HEK293 (cell line): ENCODE data around the gene PLXND1.

Source experiments
- CTCF ChIA-PET: fragments of 350-600 bp; formaldehyde crosslinking; extraction: SDS; loops from one replicate; lab custom pipeline; 2021; ENCODE audit warnings: antibody characterized with exemption; lab: Yijun Ruan, JAX
- POLR2A ChIA-PET: fragments of 300-600 bp; formaldehyde crosslinking; extraction: SDS; loops from one replicate; lab custom pipeline; 2020; ENCODE audit warnings: antibody characterized with exemption, inconsistent platforms; lab: Yijun Ruan, JAX
- H3K27ac ChIP-seq: fragments of 200-500 bp; sonication (Bioruptor generic); 2 replicates; pipeline ENCODE4 v1.5.1; 2014; ENCODE audit warnings: low read depth, low read length, control low read depth, inconsistent platforms; ENCODE audit errors: extremely low read depth
- H3K36me3 ChIP-seq, 2 experiments: fragments of 200-500 bp in 1 of 2; sonication (Bioruptor generic) in 1 of 2; 1 replicate in 1 of 2; 2 replicates in 1 of 2; pipeline ENCODE4 v1.5.1; 2014 to 2017; ENCODE audit warnings: inconsistent platforms in 2 of 2, low read length in 2 of 2; ENCODE audit not compliant: control insufficient read depth in 2 of 2, insufficient read depth in 1 of 2
- H3K4me1 ChIP-seq: fragments of 200-500 bp; sonication (Bioruptor generic); 2 replicates; pipeline ENCODE4 v1.5.1; 2014; ENCODE audit warnings: mild to moderate bottlenecking, low read length, inconsistent platforms; ENCODE audit not compliant: control insufficient read depth, insufficient read depth
- H3K4me3 ChIP-seq: 2 replicates; pipeline ENCODE4 v1.5.1; 2011; ENCODE audit warnings: low read depth, mild to moderate bottlenecking, control low read depth, low read length, moderate library complexity
- H3K9me3 ChIP-seq: fragments of 200-500 bp; sonication (Bioruptor generic); 2 replicates; pipeline ENCODE4 v1.5.1; 2014; ENCODE audit warnings: low read depth, low read length, inconsistent platforms; ENCODE audit not compliant: control insufficient read depth, insufficient read depth
- GLIS1 ChIP-seq: fragments of 450-650 bp; formaldehyde crosslinking; IDR thresholded peaks from 2 replicates; pipeline ENCODE4 v1.5.1; 2016; ENCODE audit warnings: missing biosample characterization, missing genetic modification characterization
- REPIN1 ChIP-seq: fragments of 450-650 bp; formaldehyde crosslinking; IDR thresholded peaks from 2 replicates; pipeline ENCODE4 v1.5.1; 2017; ENCODE audit warnings: missing biosample characterization, missing genetic modification characterization, low read depth
- TRIM28 ChIP-seq: IDR thresholded peaks from 2 replicates; pipeline ENCODE4 v1.6.1; 2011; ENCODE audit warnings: low read length, control low read depth, borderline replicate concordance
- ZIC2 ChIP-seq: fragments of 450-650 bp; formaldehyde crosslinking; IDR thresholded peaks from 2 replicates; pipeline ENCODE4 v1.5.1; 2016; ENCODE audit warnings: missing biosample characterization, missing genetic modification characterization
- ZNF10 ChIP-seq: fragments of 450-650 bp; formaldehyde crosslinking; IDR thresholded peaks from 2 replicates; pipeline ENCODE4 v1.5.1; 2017; ENCODE audit warnings: missing biosample characterization, missing genetic modification characterization
- ZNF112 ChIP-seq: fragments of 450-650 bp; formaldehyde crosslinking; IDR thresholded peaks from 2 replicates; pipeline ENCODE4 v1.5.0; 2017; ENCODE audit warnings: missing biosample characterization, missing genetic modification characterization
- ZNF146 ChIP-seq: fragments of 450-650 bp; formaldehyde crosslinking; IDR thresholded peaks from 2 replicates; pipeline ENCODE4 v1.5.1; 2016; ENCODE audit warnings: missing biosample characterization, missing genetic modification characterization
- ZNF19 ChIP-seq: fragments of 450-650 bp; formaldehyde crosslinking; IDR thresholded peaks from 2 replicates; pipeline ENCODE4; 2016; ENCODE audit warnings: missing biosample characterization, missing genetic modification characterization, low read depth
- ZNF221 ChIP-seq: fragments of 450-650 bp; formaldehyde crosslinking; IDR thresholded peaks from 2 replicates; pipeline ENCODE4 v1.5.1; 2017; ENCODE audit warnings: missing biosample characterization, missing genetic modification characterization, borderline replicate concordance
- ZNF223 ChIP-seq: fragments of 450-650 bp; formaldehyde crosslinking; IDR thresholded peaks from 2 replicates; pipeline ENCODE4 v1.5.1; 2016; ENCODE audit warnings: missing biosample characterization, missing genetic modification characterization
- ZNF266 ChIP-seq: fragments of 450-650 bp; formaldehyde crosslinking; IDR thresholded peaks from 2 replicates; pipeline ENCODE4 v1.5.1; 2016; ENCODE audit warnings: missing biosample characterization, missing genetic modification characterization, low read depth
- ZNF416 ChIP-seq: fragments of 450-650 bp; formaldehyde crosslinking; IDR thresholded peaks from 2 replicates; pipeline ENCODE4 v1.5.1; 2016; ENCODE audit warnings: missing biosample characterization, missing genetic modification characterization
- TF ChIP-seq, protein P1 (sequence below): fragments of 450-650 bp; formaldehyde crosslinking; IDR thresholded peaks from 2 replicates; pipeline ENCODE4 v1.5.1; 2017; ENCODE audit warnings: missing biosample characterization, missing genetic modification characterization
- TF ChIP-seq, protein P2 (sequence below): IDR thresholded peaks from 2 replicates; pipeline ENCODE4 v1.6.1; 2011; ENCODE audit warnings: mild to moderate bottlenecking, low read depth, low read length, borderline replicate concordance
- TF ChIP-seq, protein P3 (sequence below): fragments of 450-650 bp; formaldehyde crosslinking; IDR thresholded peaks from 2 replicates; pipeline ENCODE4 v1.5.1; 2017; ENCODE audit warnings: missing biosample characterization, missing genetic modification characterization
- TF ChIP-seq, protein P4 (sequence below): fragments of 450-650 bp; formaldehyde crosslinking; IDR thresholded peaks from 2 replicates; pipeline ENCODE4 v1.5.1; 2016; ENCODE audit warnings: missing biosample characterization, missing genetic modification characterization
- TF ChIP-seq, protein P5 (sequence below): fragments of 450-650 bp; formaldehyde crosslinking; IDR thresholded peaks from 2 replicates; pipeline ENCODE4 v1.5.1; 2016; ENCODE audit warnings: missing biosample characterization, missing genetic modification characterization
- TF ChIP-seq, protein P6 (sequence below): sonication (generic); formaldehyde crosslinking; IDR thresholded peaks from 2 replicates; pipeline ENCODE4 v1.8.1; 2022; ENCODE audit warnings: mild to moderate bottlenecking, moderate library complexity, missing genetic modification reagents

PLXND1 gene

DNA sequence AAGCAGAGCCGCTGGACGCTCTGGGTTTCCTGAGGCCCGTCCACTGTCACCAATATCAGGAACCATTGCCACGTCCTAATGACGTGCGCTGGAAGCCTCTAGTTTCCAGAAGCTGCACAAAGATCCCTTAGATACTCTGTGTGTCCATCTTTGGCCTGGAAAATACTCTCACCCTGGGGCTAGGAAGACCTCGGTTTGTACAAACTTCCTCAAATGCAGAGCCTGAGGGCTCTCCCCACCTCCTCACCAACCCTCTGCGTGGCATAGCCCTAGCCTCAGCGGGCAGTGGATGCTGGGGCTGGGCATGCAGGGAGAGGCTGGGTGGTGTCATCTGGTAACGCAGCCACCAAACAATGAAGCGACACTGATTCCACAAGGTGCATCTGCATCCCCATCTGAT is 74.8 kb downstream of the PLXND1 start:
- no peaks in the 10 kb centered on the region for H3K9me3 ChIP-seq
- no peaks in the 10 kb centered on the region for H3K4me1 ChIP-seq
- H3K4me3 ChIP-seq: no peak overlapping the region
- CTCF ChIA-PET: no interaction called here
- no peak overlapping the region for H3K27ac ChIP-seq
- no peaks in the 10 kb centered on the region for H3K36me3 ChIP-seq
- POLR2A ChIA-PET: no interaction called here
- TF ChIP-seq TRIM28: no peak
- TF ChIP-seq ZNF416 (tag by site-specific recombination): no peak
- no peak for TF ChIP-seq ZNF266
- no peak for TF ChIP-seq ZNF223 (tag by site-specific recombination)
- TF ChIP-seq, protein P1, sequence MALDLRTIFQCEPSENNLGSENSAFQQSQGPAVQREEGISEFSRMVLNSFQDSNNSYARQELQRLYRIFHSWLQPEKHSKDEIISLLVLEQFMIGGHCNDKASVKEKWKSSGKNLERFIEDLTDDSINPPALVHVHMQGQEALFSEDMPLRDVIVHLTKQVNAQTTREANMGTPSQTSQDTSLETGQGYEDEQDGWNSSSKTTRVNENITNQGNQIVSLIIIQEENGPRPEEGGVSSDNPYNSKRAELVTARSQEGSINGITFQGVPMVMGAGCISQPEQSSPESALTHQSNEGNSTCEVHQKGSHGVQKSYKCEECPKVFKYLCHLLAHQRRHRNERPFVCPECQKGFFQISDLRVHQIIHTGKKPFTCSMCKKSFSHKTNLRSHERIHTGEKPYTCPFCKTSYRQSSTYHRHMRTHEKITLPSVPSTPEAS: no peak
- TF ChIP-seq ZNF19 (tag by site-specific recombination): no peak
- TF ChIP-seq REPIN1 (tag by site-specific recombination): no peak

DNA sequence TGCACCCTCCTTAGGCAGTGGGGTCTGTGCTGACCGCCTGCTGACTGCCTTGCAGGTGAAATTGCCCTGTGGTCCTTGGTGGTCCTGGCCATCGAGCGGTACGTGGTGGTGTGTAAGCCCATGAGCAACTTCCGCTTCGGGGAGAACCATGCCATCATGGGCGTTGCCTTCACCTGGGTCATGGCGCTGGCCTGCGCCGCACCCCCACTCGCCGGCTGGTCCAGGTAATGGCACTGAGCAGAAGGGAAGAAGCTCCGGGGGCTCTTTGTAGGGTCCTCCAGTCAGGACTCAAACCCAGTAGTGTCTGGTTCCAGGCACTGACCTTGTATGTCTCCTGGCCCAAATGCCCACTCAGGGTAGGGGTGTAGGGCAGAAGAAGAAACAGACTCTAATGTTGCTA is 75.7 kb downstream of the PLXND1 start:
- no peaks in the 10 kb centered on the region for H3K4me1 ChIP-seq
- TF ChIP-seq, protein P2, sequence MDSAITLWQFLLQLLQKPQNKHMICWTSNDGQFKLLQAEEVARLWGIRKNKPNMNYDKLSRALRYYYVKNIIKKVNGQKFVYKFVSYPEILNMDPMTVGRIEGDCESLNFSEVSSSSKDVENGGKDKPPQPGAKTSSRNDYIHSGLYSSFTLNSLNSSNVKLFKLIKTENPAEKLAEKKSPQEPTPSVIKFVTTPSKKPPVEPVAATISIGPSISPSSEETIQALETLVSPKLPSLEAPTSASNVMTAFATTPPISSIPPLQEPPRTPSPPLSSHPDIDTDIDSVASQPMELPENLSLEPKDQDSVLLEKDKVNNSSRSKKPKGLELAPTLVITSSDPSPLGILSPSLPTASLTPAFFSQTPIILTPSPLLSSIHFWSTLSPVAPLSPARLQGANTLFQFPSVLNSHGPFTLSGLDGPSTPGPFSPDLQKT: no peak
- TF ChIP-seq, protein P3, sequence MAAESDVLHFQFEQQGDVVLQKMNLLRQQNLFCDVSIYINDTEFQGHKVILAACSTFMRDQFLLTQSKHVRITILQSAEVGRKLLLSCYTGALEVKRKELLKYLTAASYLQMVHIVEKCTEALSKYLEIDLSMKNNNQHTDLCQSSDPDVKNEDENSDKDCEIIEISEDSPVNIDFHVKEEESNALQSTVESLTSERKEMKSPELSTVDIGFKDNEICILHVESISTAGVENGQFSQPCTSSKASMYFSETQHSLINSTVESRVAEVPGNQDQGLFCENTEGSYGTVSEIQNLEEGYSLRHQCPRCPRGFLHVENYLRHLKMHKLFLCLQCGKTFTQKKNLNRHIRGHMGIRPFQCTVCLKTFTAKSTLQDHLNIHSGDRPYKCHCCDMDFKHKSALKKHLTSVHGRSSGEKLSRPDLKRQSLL (tag by site-specific recombination): no peak
- TF ChIP-seq ZNF112 (tag by site-specific recombination) (no peak), ZNF10 (tag by site-specific recombination) (no peak), ZNF146 (tag by site-specific recombination) (no peak)
- TF ChIP-seq, protein P4, sequence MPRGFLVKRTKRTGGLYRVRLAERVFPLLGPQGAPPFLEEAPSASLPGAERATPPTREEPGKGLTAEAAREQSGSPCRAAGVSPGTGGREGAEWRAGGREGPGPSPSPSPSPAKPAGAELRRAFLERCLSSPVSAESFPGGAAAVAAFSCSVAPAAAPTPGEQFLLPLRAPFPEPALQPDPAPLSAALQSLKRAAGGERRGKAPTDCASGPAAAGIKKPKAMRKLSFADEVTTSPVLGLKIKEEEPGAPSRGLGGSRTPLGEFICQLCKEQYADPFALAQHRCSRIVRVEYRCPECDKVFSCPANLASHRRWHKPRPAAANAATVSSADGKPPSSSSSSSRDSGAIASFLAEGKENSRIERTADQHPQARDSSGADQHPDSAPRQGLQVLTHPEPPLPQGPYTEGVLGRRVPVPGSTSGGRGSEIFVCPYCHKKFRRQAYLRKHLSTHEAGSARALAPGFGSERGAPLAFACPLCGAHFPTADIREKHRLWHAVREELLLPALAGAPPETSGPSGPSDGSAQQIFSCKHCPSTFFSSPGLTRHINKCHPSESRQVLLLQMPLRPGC: no peak
- TF ChIP-seq, all 188 proteins: peak for 0
- Histone ChIP-seq H3K9me3 (no peaks in the 10 kb centered on the region), H3K36me3 (no peaks in the 10 kb centered on the region), H3K27ac (no peak overlapping the region), H3K4me3 (no peak overlapping the region)
- ChIA-PET CTCF (interaction anchor here (0.6 kb wide), 1 partner anchor 281 kb away, joined by 3 read pairs; no protein-coding TSS in a partner anchor), POLR2A (no interaction called here)

DNA sequence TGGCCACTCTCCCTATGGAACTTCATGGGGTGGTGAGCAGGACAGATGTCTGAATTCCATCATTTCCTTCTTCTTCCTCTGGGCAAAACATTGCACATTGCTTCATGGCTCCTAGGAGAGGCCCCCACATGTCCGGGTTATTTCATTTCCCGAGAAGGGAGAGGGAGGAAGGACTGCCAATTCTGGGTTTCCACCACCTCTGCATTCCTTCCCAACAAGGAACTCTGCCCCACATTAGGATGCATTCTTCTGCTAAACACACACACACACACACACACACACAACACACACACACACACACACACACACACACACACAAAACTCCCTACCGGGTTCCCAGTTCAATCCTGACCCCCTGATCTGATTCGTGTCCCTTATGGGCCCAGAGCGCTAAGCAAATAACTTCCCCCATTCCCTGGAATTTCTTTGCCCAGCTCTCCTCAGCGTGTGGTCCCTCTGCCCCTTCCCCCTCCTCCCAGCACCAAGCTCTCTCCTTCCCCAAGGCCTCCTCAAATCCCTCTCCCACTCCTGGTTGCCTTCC is 76.2 kb downstream of the PLXND1 start:
- ChIA-PET POLR2A (no interaction called here), CTCF (interaction anchor here (0.6 kb wide), 1 partner anchor 282 kb away, joined by 3 read pairs; no protein-coding TSS in a partner anchor)
- Histone ChIP-seq H3K27ac (no peak overlapping the region), H3K4me1 (no peaks in the 10 kb centered on the region), H3K4me3 (no peak overlapping the region), H3K36me3 (no peaks in the 10 kb centered on the region), H3K9me3 (no peaks in the 10 kb centered on the region)
- TF ChIP-seq, protein P5, sequence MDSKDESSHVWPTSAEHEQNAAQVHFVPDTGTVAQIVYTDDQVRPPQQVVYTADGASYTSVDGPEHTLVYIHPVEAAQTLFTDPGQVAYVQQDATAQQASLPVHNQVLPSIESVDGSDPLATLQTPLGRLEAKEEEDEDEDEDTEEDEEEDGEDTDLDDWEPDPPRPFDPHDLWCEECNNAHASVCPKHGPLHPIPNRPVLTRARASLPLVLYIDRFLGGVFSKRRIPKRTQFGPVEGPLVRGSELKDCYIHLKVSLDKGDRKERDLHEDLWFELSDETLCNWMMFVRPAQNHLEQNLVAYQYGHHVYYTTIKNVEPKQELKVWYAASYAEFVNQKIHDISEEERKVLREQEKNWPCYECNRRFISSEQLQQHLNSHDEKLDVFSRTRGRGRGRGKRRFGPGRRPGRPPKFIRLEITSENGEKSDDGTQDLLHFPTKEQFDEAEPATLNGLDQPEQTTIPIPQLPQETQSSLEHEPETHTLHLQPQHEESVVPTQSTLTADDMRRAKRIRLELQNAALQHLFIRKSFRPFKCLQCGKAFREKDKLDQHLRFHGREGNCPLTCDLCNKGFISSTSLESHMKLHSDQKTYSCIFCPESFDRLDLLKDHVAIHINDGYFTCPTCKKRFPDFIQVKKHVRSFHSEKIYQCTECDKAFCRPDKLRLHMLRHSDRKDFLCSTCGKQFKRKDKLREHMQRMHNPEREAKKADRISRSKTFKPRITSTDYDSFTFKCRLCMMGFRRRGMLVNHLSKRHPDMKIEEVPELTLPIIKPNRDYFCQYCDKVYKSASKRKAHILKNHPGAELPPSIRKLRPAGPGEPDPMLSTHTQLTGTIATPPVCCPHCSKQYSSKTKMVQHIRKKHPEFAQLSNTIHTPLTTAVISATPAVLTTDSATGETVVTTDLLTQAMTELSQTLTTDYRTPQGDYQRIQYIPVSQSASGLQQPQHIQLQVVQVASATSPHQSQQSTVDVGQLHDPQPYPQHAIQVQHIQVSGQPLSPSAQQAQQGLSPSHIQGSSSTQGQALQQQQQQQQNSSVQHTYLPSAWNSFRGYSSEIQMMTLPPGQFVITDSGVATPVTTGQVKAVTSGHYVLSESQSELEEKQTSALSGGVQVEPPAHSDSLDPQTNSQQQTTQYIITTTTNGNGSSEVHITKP (tag by site-specific recombination): peak; percentile 94
- TF ChIP-seq ZNF221 (tag by site-specific recombination) (no peak), ZIC2 (tag by site-specific recombination) (peak; percentile 42), GLIS1 (tag by site-specific recombination) (peak; percentile 60)
- TF ChIP-seq, protein P1: peak; percentile 83
- TF ChIP-seq, protein P6, sequence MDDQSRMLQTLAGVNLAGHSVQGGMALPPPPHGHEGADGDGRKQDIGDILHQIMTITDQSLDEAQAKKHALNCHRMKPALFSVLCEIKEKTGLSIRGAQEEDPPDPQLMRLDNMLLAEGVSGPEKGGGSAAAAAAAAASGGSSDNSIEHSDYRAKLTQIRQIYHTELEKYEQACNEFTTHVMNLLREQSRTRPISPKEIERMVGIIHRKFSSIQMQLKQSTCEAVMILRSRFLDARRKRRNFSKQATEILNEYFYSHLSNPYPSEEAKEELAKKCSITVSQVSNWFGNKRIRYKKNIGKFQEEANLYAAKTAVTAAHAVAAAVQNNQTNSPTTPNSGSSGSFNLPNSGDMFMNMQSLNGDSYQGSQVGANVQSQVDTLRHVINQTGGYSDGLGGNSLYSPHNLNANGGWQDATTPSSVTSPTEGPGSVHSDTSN (CRISPR knock-in tag): no peak
